Spleen (tissue), 11 donors: ENCODE results near the gene COL5A2. TPM values are rescaled to one million over a fixed set of nuclear protein-coding genes. Genes with fewer than 3 reads are reported as not detected.

Experiments used
- DNase-seq: peaks from one replicate; pipeline ENCODE4 v3.0.0-alpha.2; 2020
- H3K27ac ChIP-seq, 8 donors: fragments of 200-600 bp; sonication (generic) in 7 of 8; 1 replicate in 4 of 8; 2 replicates in 4 of 8; pipeline versions ENCODE4 v1.5.0 to v1.8.0; 2016 to 2021; ENCODE audit warnings: inconsistent platforms in 4 of 8, mild to moderate bottlenecking in 4 of 8, moderate library complexity in 1 of 8
- H3K27me3 ChIP-seq, 7 donors: fragments of 200-600 bp; sonication (generic) in 6 of 7; replicated peaks in 1 of 7; 1 replicate in 4 of 7; 2 replicates in 3 of 7; pipeline versions ENCODE4 v1.5.0 to v1.8.0; 2016 to 2021; ENCODE audit warnings: inconsistent platforms in 3 of 7, mild to moderate bottlenecking in 1 of 7
- H3K36me3 ChIP-seq, 6 donors: fragments of 200-600 bp; sonication (generic) in 5 of 6; 1 replicate in 4 of 6; 2 replicates in 2 of 6; pipeline versions ENCODE4 v1.5.0 to v1.8.0; 2016 to 2021; ENCODE audit warnings: inconsistent platforms in 2 of 6
- H3K4me1 ChIP-seq, 6 donors: fragments of 200-600 bp; sonication (generic) in 5 of 6; 1 replicate in 3 of 6; 2 replicates in 3 of 6; pipeline versions ENCODE4 v1.5.0 to v1.8.0; 2016 to 2021; ENCODE audit warnings: inconsistent platforms in 3 of 6
- H3K4me3 ChIP-seq, 8 donors: fragments of 200-600 bp; sonication (generic) in 7 of 8; 1 replicate in 4 of 8; 2 replicates in 4 of 8; pipeline versions ENCODE4 v1.5.0 to v1.8.0; 2016 to 2021; ENCODE audit warnings: inconsistent platforms in 4 of 8, mild to moderate bottlenecking in 4 of 8, moderate library complexity in 2 of 8
- H3K9me3 ChIP-seq, 8 donors: fragments of 200-600 bp; sonication (generic) in 7 of 8; 1 replicate in 4 of 8; 2 replicates in 4 of 8; pipeline versions ENCODE4 v1.5.0 to v1.8.0; 2016 to 2021; ENCODE audit warnings: inconsistent platforms in 4 of 8
- POLR2A ChIP-seq, 3 donors: fragments of 450-650 bp; IDR thresholded peaks; one replicate each; pipeline ENCODE4 v1.5.1; 2017; ENCODE audit warnings: antibody characterized with exemption in 3 of 3, mild to moderate bottlenecking in 1 of 3
- POLR2AphosphoS5 ChIP-seq, 3 donors: sonication (generic); formaldehyde crosslinking; IDR thresholded peaks; one replicate each; pipeline ENCODE4 v1.5.1; 2017; ENCODE audit warnings: antibody characterized with exemption in 3 of 3
- WGBS, 5 donors: extraction: QIAGEN DNeasy Blood & Tissue Kit in 3 of 5; methylation state at CpG; one replicate each; pipeline versions ENCODE4 v1.1.5 to v1.1.7; 2013 to 2018; 5-methylcytosine and 5-hydroxymethylcytosine counted together
- intact Hi-C: fragments of 100-400 bp; cut with DNase I; formaldehyde crosslinking; loops from one replicate; pipeline ENCODE4 v1.15.0; 2023; ENCODE audit warnings: low total_unique reads
- polyA plus RNA-seq, 3 donors: library from polyadenylated mRNA; stranded (reverse); fragments of 200-250 nt; gene quantifications; one replicate each; pipeline ENCODE4 v1.2.1, GENCODE V29; 2013
- total RNA-seq, 7 donors: library from RNA; depleted of rRNA in 3 of 7; stranded (reverse); fragments of >200 nt in 3 of 7; fragmentation: NEBNext Ultra II Directional in 4 of 7; extraction: Animal tissue kit (Norgen Biotek cat#: 25700) in 4 of 7; gene quantifications; one replicate each; pipeline versions ENCODE4 v1.1.0 to v1.2.1, GENCODE V29; 2016 to 2021
- TF ChIP-seq, protein P1 (sequence below), 11 experiments: fragments of 200-600 bp in 7 of 11; fragments of 450-650 bp in 4 of 11; sonication (generic) in 4 of 11; IDR thresholded peaks in 8 of 11; conservative IDR thresholded peaks in 3 of 11; 1 replicate in 7 of 11; 2 replicates in 4 of 11; pipeline versions ENCODE4 v1.4.0 to v1.8.0; 2016 to 2021; ENCODE audit warnings: antibody characterized with exemption in 11 of 11, inconsistent platforms in 4 of 11, mild to moderate bottlenecking in 1 of 11
- donor health status: healthy with polysubstance abuse.
- donor health status: DM: no; HTN: no; CAD: no; lungs with moderate emphysema.
- donor health status: DM: no; HTN: no; CAD: no.
- donor health status: Bipolar disorder and iron deficiency.
- donor health status: healthy.
- donor health status: DM: no; HTN: no; CAD: no.
- donor health status: DM: yes; HTN: yes; CAD: no.

COL5A2 gene
- total and polyA plus RNA-seq, 10 donors = 3.4 to 35.7 (median 16.3) TPM

DNA sequence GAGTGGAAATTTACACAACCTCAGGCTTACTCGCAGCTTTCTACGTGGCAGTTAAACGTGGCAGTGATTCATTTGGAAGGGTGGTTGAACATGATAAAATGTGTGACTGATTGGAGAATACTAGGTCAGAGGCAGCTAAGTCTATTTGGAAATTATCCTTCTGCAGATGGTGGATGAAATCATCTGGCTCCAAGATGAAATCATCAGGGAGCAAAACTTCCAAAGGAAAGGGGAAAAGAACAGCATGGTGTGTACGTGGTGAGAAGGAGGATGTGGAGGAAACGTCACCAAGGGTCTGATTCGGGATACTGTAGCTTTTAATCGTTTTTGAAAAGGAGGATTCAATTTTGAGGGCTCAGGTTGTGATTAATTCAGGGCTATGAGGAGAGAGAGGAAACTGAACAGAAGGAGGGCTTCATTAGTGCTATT lies 157.5 kb downstream of the COL5A2 start:
- DNase-seq = no peak

DNA sequence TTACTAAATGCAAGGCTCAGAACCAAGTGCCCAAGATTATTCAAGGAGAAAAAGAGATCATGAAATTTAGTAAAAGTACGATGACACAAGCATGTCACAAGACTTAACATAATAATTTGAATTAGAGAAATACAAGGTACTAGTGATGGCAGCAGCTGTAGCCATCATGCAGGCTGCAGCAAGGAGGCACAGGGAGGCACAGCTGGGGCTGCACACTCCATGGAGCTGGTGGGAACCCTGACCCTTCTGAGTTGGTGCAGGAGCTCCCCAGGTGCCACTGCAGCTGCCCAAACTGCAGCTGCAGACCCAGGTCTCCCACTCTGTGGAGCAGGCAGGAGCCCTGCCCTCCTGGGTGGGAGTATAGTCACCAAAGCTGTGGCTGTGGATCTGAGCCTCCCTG lies 159.4 kb downstream of the COL5A2 start:
- WGBS, 5 donors = 72 to 88% (median 76%) methylated on average over 1 of the region's 1 CpG
- Histone ChIP-seq H3K27me3 (no peaks in the 10 kb centered on the region), H3K36me3 (no peaks in the 10 kb centered on the region), H3K4me1 (no peaks in the 10 kb centered on the region), H3K4me3 (no peak overlapping the region), H3K9me3 (no peaks in the 10 kb centered on the region), H3K27ac (no peak overlapping the region)
- DNase-seq = no peak
- no peak for TF ChIP-seq POLR2A (IDR thresholded peaks at IDR 0.05)
- TF ChIP-seq, protein P1, sequence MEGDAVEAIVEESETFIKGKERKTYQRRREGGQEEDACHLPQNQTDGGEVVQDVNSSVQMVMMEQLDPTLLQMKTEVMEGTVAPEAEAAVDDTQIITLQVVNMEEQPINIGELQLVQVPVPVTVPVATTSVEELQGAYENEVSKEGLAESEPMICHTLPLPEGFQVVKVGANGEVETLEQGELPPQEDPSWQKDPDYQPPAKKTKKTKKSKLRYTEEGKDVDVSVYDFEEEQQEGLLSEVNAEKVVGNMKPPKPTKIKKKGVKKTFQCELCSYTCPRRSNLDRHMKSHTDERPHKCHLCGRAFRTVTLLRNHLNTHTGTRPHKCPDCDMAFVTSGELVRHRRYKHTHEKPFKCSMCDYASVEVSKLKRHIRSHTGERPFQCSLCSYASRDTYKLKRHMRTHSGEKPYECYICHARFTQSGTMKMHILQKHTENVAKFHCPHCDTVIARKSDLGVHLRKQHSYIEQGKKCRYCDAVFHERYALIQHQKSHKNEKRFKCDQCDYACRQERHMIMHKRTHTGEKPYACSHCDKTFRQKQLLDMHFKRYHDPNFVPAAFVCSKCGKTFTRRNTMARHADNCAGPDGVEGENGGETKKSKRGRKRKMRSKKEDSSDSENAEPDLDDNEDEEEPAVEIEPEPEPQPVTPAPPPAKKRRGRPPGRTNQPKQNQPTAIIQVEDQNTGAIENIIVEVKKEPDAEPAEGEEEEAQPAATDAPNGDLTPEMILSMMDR (IDR thresholded peaks at IDR 0.05 in 8 of 11, conservative IDR thresholded peaks at IDR 0.05 in 3 of 11) = no peak
- TF ChIP-seq POLR2AphosphoS5 (IDR thresholded peaks at IDR 0.05) = no peak
- intact Hi-C loops = no loop called here

More for the DNA sequence above, 157.5 kb downstream of the COL5A2 start:
- H3K9me3 ChIP-seq = no peaks in the 10 kb centered on the region
- H3K4me1 ChIP-seq = no peaks in the 10 kb centered on the region
- H3K4me3 ChIP-seq = no peak overlapping the region
- 68 to 87% (median 73%) methylated on average over 7 of the region's 7 CpGs for WGBS, 5 donors
- no peaks in the 10 kb centered on the region for H3K36me3 ChIP-seq
- intact Hi-C loops = no loop called here
- H3K27ac ChIP-seq = no peak overlapping the region
- no peak for TF ChIP-seq POLR2AphosphoS5 (IDR thresholded peaks at IDR 0.05)
- H3K27me3 ChIP-seq = no peaks in the 10 kb centered on the region

DNA sequence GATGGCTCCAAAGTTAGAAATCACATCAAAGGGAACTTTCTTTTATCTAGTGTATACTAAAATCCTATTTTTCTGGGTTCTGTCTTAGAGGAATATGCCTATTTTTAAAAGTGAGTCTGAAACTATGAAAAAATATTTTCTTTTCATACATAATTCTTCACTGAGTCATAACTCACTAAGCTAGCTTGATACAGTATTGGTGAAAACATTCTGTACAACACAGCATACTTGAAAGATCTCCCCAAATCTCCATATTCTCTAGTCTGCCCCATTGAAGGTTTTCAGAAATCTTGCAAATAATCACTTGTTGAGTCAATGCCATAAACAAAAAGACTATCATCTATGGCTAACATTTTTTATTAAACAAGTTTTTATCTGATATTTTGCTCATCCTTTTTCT lies 160.9 kb downstream of the COL5A2 start:
- H3K36me3 ChIP-seq = no peaks in the 10 kb centered on the region
- no peak for DNase-seq
- no peaks in the 10 kb centered on the region for H3K4me1 ChIP-seq
- TF ChIP-seq, protein P1 (IDR thresholded peaks at IDR 0.05 in 8 of 11, conservative IDR thresholded peaks at IDR 0.05 in 3 of 11) = no peak
- no peak for TF ChIP-seq POLR2AphosphoS5 (IDR thresholded peaks at IDR 0.05)
- no peak for TF ChIP-seq POLR2A (IDR thresholded peaks at IDR 0.05)
- no peaks in the 10 kb centered on the region for H3K9me3 ChIP-seq
- H3K4me3 ChIP-seq = no peak overlapping the region
- intact Hi-C loops = no loop called here
- H3K27me3 ChIP-seq = no peaks in the 10 kb centered on the region
- no peak overlapping the region for H3K27ac ChIP-seq

DNA sequence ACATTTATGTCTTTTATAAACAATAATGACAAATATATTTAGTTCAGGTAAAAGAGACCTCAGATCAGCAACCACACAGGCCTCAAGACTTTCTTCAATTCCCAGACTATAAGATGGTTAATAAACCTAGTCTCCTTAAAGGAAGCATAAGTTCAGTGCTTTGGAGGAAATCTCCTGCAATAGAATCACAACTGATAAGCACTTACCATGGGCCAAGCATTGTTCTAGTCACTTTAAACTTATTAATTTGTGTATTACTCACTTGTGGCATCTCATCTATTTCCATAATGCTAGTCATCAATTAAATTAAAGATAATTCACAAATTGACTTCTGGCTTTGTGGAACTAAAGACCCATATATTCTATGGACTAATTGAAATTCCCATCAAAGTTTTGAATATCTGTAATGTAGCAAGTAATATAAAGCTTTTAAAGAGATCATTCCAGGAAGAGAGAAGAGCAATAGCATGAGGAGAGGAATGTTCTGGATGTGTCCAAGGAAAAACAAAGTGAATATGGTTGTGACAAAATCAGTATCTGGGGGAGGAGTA lies 163.2 kb downstream of the COL5A2 start:
- Histone ChIP-seq H3K36me3 (no peaks in the 10 kb centered on the region), H3K9me3 (no peaks in the 10 kb centered on the region), H3K27me3 (no peaks in the 10 kb centered on the region), H3K4me3 (no peak overlapping the region), H3K27ac (no peak overlapping the region), H3K4me1 (no peaks in the 10 kb centered on the region)
- no peak for DNase-seq
- TF ChIP-seq, protein P1 (IDR thresholded peaks at IDR 0.05 in 8 of 11, conservative IDR thresholded peaks at IDR 0.05 in 3 of 11) = no peak
- TF ChIP-seq POLR2AphosphoS5 (IDR thresholded peaks at IDR 0.05) = no peak
- no peak for TF ChIP-seq POLR2A (IDR thresholded peaks at IDR 0.05)
- intact Hi-C loops = no loop called here

DNA sequence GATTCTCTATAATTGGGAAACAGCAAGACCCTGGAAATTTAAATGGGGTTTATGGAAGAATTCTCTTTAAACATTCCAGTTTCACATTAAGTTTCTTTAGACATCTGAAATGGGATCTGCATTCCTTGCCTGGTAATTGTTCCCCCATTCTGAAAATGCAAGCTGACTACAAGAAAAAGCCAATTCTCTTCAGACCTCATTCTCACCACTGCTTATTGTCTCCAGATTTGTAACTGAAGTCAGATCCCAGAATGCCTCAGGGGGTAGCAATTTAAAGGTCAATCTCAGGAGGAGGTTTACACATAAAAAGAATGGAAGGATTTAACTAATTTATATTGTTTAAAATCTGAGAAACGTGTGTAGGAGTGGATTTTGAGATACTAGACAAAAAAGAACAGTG lies 164.2 kb downstream of the COL5A2 start:
- 34 to 54% (median 48%) methylated on average over 1 of the region's 1 CpG for WGBS, 5 donors
- Histone ChIP-seq H3K9me3 (no peaks in the 10 kb centered on the region), H3K36me3 (no peaks in the 10 kb centered on the region), H3K4me3 (no peak overlapping the region), H3K4me1 (no peaks in the 10 kb centered on the region), H3K27ac (peak overlapping the region in 1 of 8 donors; percentile 4), H3K27me3 (no peaks in the 10 kb centered on the region)
- DNase-seq = no peak
- TF ChIP-seq, protein P1 (IDR thresholded peaks at IDR 0.05 in 8 of 11, conservative IDR thresholded peaks at IDR 0.05 in 3 of 11) = no peak
- TF ChIP-seq POLR2A (IDR thresholded peaks at IDR 0.05) = no peak
- TF ChIP-seq POLR2AphosphoS5 (IDR thresholded peaks at IDR 0.05) = no peak
- intact Hi-C loops = no loop called here
